ENCODE measurements around the gene IL1RAP. TPM values are rescaled to one million over a fixed set of nuclear protein-coding genes. Genes with fewer than 3 reads are reported as not detected.

Gene IL1RAP
- total and polyA plus RNA-seq, 2 donors (not counting 3 experiments of a cell fraction or from before 2014, with no cell fraction given), result 4.3 to 9.2 TPM

DNA sequence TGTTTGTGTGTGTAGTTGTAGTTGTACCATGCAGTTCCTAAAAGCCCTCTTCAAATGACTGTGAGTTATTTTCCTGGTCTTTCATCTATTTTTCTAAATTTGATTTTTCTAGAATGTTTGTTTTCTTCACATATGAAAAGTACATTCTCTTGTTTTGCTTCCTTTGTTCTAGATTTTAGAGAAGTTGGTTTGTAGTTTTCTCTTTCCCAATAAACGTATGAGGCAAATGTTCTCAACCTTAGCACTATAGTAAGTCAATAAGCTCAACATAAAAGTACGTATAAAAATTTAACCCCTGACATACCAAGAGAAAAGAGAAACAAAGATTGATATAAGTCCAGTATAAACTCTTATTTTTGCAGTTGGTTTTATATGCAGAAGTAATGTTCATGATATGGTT, 74.7 kb downstream of the IL1RAP start:
- dilution Hi-C loops (cut with MboI; ENCODE audit: extremely low pct_ligation_motif_present, low sequenced_read_pairs) (no loop called here), intact Hi-C loops (cut with micrococcal nuclease) (no loop called here)
- no peaks in the 10 kb centered on the region for H3K79me2 ChIP-seq (ENCODE audit: control insufficient read depth, insufficient read depth, low read length)
- CTCF ChIA-PET, result no interaction called here
- FAIRE-seq (no peak), DNase-seq (ENCODE audit: low read depth, low spot score) (no peak)
- POLR2A ChIA-PET, result no interaction called here
- no peaks in the 10 kb centered on the region for H3K36me3 ChIP-seq (ENCODE audit: control insufficient read depth in 2 of 2, extremely low read depth in 1 of 2, insufficient read depth in 2 of 2, low read length in 2 of 2)
- H4K20me1 ChIP-seq (replicated peaks; ENCODE audit: control insufficient read depth, extremely low read depth, insufficient read depth, low read length), result no peaks in the 10 kb centered on the region
- H3K27ac ChIP-seq (ENCODE audit: insufficient read depth, low read depth, low read length), result no peak overlapping the region
- H2AFZ ChIP-seq (ENCODE audit: low read depth, low read length), result no peak overlapping the region
- peaks cover 7% of the 10 kb centered on the region for H3K4me1 ChIP-seq (ENCODE audit: control insufficient read depth, extremely low read depth, insufficient read depth, low read length)
- no peaks in the 10 kb centered on the region for H3K27me3 ChIP-seq (ENCODE audit: control insufficient read depth in 2 of 2, insufficient read depth in 2 of 2, low read length in 2 of 2)
- TF ChIP-seq GATA2 (IDR thresholded peaks at IDR 0.05; ENCODE audit: insufficient read depth, insufficient read length, low read depth, low read length) (no peak), POLR2AphosphoS5 (IDR thresholded peaks at IDR 0.05; ENCODE audit: insufficient read depth, low read depth, low read length) (no peak), EZH2 (IDR thresholded peaks at IDR 0.05; ENCODE audit: borderline replicate concordance, low read depth, low read length, severe bottlenecking) (no peak), JUN (IDR thresholded peaks at IDR 0.05; ENCODE audit: borderline replicate concordance, insufficient read depth, insufficient read length, low read depth) (no peak), FOS (IDR thresholded peaks at IDR 0.05; ENCODE audit: borderline replicate concordance, insufficient read depth, low read length) (no peak), POLR2A (IDR thresholded peaks at IDR 0.05; ENCODE audit: low read depth, low read length) (no peak), MYC (IDR thresholded peaks at IDR 0.05; ENCODE audit: low read depth, low read length) (no peak)
- TF ChIP-seq, protein P1, sequence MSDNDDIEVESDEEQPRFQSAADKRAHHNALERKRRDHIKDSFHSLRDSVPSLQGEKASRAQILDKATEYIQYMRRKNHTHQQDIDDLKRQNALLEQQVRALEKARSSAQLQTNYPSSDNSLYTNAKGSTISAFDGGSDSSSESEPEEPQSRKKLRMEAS (IDR thresholded peaks at IDR 0.05; ENCODE audit: insufficient read depth, insufficient read length), result no peak
- TF ChIP-seq, protein P2, sequence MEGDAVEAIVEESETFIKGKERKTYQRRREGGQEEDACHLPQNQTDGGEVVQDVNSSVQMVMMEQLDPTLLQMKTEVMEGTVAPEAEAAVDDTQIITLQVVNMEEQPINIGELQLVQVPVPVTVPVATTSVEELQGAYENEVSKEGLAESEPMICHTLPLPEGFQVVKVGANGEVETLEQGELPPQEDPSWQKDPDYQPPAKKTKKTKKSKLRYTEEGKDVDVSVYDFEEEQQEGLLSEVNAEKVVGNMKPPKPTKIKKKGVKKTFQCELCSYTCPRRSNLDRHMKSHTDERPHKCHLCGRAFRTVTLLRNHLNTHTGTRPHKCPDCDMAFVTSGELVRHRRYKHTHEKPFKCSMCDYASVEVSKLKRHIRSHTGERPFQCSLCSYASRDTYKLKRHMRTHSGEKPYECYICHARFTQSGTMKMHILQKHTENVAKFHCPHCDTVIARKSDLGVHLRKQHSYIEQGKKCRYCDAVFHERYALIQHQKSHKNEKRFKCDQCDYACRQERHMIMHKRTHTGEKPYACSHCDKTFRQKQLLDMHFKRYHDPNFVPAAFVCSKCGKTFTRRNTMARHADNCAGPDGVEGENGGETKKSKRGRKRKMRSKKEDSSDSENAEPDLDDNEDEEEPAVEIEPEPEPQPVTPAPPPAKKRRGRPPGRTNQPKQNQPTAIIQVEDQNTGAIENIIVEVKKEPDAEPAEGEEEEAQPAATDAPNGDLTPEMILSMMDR (IDR thresholded peaks at IDR 0.05; ENCODE audit: extremely low read depth in 1 of 2, insufficient read depth in 1 of 2, low read depth in 1 of 2, low read length in 2 of 2), result no peak
- BruUV-seq (replicated peaks), result no TSS peak
- no peaks in the 10 kb centered on the region for H3K9me1 ChIP-seq (replicated peaks; ENCODE audit: control insufficient read depth, extremely low read depth, insufficient read depth, low read length)
- no peaks in the 10 kb centered on the region for H3K9me3 ChIP-seq (replicated peaks; ENCODE audit: control insufficient read depth, insufficient read depth, low read length)
- H3K4me2 ChIP-seq (ENCODE audit: insufficient read depth, low read length), result no peak overlapping the region
- H3K4me3 ChIP-seq (replicated peaks in 1 of 3; ENCODE audit: insufficient read depth in 1 of 3, low read depth in 1 of 3, low read length in 3 of 3), result no peak overlapping the region
- H3K9ac ChIP-seq (replicated peaks; ENCODE audit: extremely low read depth, insufficient read depth, low read length), result no peak overlapping the region

All from endothelial cell of umbilical vein (primary cell).